C1 segment of cervical spinal cord (tissue), 14 donors: ENCODE measurements around the gene LEFTY2.
"Not testable (repeated sequence)": the region's sequence is repeated elsewhere in the genome, so short reads cannot be mapped to it uniquely, and the experiment has no call there.

Source experiments
- DNase-seq, 14 donors: peaks; one replicate each; lab custom pipeline; 2025; lab: John Stamatoyannopoulos, UW

The LEFTY2 gene

DNA sequence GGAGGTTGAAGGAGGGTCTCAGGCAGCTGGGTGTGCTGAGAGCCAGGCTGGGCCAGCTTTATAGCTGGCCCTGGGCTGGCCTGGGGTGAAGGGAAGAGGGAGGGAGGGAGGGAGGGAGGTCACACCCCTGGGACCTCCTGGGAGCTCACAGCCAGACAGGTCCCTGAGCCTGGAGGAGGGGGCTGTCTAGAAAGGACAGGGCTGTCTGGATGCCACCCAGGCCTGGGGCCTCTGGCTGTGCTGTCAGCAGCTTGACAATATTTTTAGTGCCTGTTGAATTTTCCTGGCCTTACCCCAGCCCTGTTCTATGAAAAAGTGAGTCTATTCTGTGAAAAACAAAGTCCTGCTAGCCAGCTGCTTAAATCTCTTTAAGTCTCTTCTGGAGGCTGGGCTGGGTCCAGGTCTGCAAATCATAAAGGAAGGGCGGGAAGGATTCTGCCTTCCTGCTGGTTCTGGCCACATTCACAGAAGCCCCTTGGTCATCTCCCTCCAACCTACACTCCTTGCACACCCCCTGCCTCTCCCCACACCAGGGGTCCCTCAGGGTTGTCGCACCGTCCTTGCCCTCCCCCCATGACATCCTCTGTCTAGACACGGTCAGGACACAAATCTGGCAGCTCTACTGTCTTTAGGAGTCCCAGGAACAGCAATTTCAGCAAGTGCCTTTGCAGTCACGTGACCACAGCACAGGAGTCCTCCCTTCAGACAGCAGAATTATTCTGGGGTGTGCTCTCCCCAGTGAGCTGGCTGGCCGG is at the start of gene LEFTY2:
Gene LEFTY2, minus strand, starts transcription at position 34 of the 755 bp plus-strand sequence. CDS start 80 bp downstream, outside the sequence.
- DNase-seq: no peak

GRCh38 chr1:225987491-225988316 is 46.7 kb upstream of the LEFTY2 start:
- no peak for DNase-seq

DNA sequence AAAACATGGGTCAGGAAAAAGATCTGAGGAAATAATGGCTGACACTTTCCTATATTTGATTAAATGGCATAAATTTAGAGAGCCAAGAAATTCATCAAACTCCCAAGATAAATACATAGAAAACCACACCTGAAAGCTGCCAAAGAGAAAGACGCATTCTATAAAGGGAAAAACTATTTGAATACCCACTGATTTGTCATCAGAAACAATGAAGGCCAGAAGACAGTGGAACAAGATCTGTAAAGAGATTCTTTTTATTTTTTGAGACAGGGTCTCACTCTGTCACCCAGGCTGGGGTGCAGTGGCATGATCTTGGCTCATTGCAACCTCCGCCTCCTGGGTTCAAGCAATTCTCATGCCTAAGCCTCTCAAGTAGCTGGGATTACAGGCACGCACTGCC is 40.7 kb upstream of the LEFTY2 start:
- DNase-seq: no peak

- DNase-seq: no peak
Observed at GRCh38 chr1:225980005-225980836, 39.2 kb upstream of the LEFTY2 start.

- no peak for DNase-seq
Observed at GRCh38 chr1:225979421-225979820, 38.4 kb upstream of the LEFTY2 start.

GRCh38 chr1:225977937-225978748 is 37.1 kb upstream of the LEFTY2 start:
- no peak for DNase-seq

- not testable (repeated sequence) for DNase-seq
Observed at GRCh38 chr1:225975146-225975545, 34.1 kb upstream of the LEFTY2 start.

GRCh38 chr1:225974454-225974853 is 33.4 kb upstream of the LEFTY2 start:
- no peak for DNase-seq

DNA sequence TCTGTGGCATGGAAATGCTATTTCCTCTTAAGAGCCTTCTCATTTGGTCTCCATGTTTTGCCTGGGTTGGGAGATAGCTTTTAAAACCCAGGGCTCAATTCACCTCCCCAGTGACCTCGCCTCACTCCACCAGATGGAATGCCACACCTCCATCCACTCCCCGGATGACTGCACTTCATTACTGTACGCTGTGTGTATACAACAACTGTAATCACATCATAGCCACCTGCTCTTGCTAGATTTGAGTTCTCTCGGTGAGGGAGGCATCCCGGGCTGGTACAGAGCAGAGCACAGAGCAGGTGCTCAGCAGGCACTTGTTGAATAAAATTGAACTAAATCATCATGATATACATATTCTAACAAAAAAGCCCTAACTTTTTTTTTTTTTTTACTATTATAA is 32.1 kb upstream of the LEFTY2 start:
- no peak for DNase-seq

DNA sequence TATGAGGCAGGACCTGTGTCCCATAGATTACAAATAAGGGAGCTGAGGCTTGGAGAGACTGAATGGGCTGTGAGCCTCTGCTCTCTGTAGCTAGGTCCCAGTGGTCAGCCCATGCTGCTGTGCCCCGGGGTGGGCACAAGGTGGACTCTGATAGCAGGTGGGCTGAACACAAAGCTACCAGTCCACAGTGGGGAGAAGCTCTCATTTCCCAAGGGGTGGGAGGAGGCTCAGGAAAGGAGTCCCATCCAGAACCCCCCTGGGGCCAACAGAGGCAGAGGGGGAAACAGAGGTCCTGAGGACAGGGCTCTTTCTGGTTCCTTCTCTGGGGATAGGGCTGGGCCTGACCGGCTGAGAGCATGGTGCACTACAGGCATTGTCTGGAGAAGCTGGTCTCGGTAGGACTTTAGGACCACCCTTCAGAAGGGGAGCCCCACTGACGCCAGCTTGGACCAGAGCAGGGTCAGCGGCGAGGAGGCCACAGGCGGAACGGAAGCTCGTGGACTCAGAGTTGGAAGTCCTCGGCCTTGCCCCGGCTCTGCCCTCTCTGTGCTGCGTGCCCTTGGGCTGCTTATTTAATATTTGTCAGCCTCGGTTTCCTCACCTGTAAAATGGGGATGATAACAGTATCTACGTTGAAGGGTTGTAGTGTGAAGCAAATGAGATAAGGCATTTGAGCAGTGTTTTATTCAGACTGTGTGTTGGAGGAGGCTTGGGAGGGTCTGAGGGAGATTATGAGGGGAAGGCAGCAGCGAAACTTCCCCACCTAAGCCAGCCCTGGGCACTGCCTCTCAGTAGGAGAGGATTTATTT is 31.5 kb upstream of the LEFTY2 start:
- no peak for DNase-seq

- not testable (repeated sequence) for DNase-seq
Observed at GRCh38 chr1:225970592-225971157, 29.7 kb upstream of the LEFTY2 start.

DNA sequence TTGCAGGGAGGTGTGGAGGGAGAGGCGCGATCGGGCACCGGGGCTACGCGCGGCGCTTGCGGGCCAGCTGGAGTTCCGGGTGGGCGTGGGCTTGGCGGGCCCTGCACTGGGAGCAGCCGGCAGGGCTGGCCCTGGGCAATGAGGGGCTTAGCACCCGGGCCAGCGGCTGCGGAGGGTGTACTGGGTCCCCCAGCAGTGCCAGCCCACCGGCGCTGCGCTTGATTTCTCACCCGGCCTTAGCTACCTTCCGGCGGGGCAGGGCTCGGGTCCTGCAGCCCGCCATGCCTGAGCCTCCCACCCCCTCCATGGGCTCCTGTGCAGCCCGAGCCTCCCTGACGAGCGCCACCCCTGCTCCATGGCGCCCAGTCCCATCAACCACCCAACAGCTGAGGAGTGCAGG is 28.7 kb upstream of the LEFTY2 start:
- DNase-seq: not testable (repeated sequence)

- DNase-seq: no peak
Observed at GRCh38 chr1:225965231-225965630, 24.2 kb upstream of the LEFTY2 start.

GRCh38 chr1:225963735-225964530 is 22.9 kb upstream of the LEFTY2 start:
- no peak for DNase-seq

DNA sequence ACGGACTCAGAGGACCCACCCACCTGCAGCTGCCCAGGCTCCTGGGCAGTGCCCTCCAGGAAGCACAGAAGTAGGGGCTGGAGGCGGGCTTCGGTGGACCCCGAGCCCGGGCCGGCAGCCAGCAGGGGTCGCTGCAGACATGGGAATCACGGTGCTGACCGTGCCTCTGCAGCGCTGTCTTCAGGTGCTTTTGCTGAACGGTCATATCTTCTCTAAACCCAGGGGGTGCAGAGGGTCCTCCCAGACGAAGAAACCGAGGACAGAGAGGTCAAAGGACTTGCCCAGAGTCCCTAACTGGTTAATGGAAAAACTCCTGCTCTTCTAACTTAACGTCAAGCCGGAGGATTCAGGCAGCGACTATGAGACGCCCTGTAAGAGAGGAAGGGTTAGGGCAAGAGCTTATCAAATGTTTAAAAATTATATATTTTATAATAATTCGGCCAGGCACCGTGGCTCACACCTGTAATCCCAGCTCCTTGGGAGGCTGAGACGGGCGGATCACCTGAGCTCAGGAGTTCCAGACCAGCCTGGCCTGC is 21.5 kb upstream of the LEFTY2 start:
- peak in 2 of 14 donors; percentile 3 to 23 for DNase-seq

GRCh38 chr1:225961659-225962439 is 20.8 kb upstream of the LEFTY2 start:
- no peak for DNase-seq

DNA sequence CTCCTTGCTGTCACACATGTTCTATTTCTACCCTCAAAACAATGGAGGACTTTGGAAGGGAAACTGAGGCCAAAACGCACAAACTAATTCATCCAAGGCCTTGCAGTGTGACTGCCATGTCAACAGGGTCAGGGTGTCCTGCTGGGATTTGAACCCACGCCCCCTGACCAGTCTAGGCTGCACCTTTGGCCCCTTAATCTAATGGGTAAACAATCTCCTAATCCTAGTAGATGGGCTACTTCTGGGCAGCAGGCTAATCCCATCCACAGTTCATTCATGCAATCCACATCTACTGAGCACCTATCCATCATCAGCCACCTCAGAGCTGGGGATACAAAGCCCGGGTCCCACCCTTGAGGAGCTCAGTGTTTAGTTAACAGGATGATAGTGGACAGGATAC is 17.0 kb upstream of the LEFTY2 start:
- no peak for DNase-seq

- DNase-seq: no peak
Observed at GRCh38 chr1:225954753-225955152, 13.7 kb upstream of the LEFTY2 start.
